Duodenal mucosa (tissue), 2 donors: ENCODE measurements around the gene LPCAT4.

ENCODE experiments used
- H3K27ac ChIP-seq: one replicate; pipeline ENCODE4 v1.7.0; 2013; ENCODE audit warnings: low read depth, low read length
- H3K27me3 ChIP-seq, 2 donors: one replicate each; pipeline ENCODE4 v1.7.0; 2013; ENCODE audit warnings: low read length in 2 of 2, control low read depth in 1 of 2; ENCODE audit not compliant: insufficient read depth in 2 of 2, control insufficient read depth in 1 of 2
- H3K36me3 ChIP-seq, 2 donors: one replicate each; pipeline ENCODE4 v1.7.0; 2013; ENCODE audit warnings: low read length in 2 of 2, control low read depth in 1 of 2; ENCODE audit not compliant: insufficient read depth in 2 of 2, control insufficient read depth in 1 of 2
- H3K4me1 ChIP-seq, 2 donors: one replicate each; pipeline ENCODE4 v1.7.0; 2013; ENCODE audit warnings: low read length in 2 of 2, control low read depth in 1 of 2; ENCODE audit not compliant: insufficient read depth in 2 of 2, control insufficient read depth in 1 of 2
- H3K4me3 ChIP-seq, 2 donors: one replicate each; pipeline ENCODE4 v1.7.0; 2013; ENCODE audit warnings: low read length in 2 of 2, low read depth in 1 of 2
- H3K9ac ChIP-seq, 2 donors: one replicate each; pipeline ENCODE4 v1.7.0; 2013; ENCODE audit warnings: low read length in 2 of 2, low read depth in 1 of 2
- H3K9me3 ChIP-seq, 2 donors: one replicate each; pipeline ENCODE4 v1.7.0; 2013; ENCODE audit warnings: low read length in 2 of 2, control low read depth in 1 of 2; ENCODE audit not compliant: control insufficient read depth in 1 of 2

Gene LPCAT4

DNA sequence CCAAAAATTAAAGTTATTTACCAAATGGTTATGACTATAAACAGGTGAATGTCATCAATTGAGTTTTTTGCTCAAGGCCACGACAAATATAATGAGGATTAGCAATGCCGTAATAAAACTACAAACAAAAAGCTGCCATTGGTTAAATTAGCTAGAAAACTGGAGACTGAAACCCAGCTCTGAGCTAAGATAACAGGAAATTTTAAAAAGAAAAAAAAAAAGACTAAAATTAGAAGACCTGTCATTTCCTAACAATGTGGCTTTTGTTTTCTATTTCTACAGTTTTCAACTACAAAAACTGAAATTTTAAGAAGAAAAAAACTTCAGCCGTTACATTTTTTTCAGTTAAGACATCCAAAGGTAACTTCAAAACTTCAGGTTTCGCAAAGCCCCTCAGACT lies 39.1 kb downstream of the LPCAT4 start:
- no peak overlapping the region for H3K9ac ChIP-seq
- no peaks in the 10 kb centered on the region for H3K36me3 ChIP-seq
- no peaks in the 10 kb centered on the region for H3K9me3 ChIP-seq
- H3K27me3 ChIP-seq = no peaks in the 10 kb centered on the region
- no peaks in the 10 kb centered on the region for H3K4me1 ChIP-seq
- H3K4me3 ChIP-seq = no peak overlapping the region
- H3K27ac ChIP-seq = peak overlapping the region; percentile 13

DNA sequence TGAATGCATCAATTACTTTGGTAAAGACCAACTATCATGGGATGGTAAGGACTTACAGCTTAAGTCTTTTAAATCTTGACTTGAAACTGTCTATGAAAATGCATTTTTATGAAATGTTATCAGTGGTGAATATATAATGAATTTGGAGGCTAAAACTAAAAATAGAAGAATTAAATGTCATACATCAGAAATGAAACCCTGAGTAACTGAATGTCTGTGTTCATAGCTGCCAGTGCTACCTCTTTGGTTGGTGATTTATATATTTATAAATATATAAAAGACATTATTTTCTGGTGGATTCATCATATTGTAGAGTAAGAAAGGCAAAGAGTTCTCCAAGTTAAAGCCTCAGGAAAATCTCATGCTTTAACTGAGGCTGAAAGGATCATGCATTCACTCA lies 41.6 kb downstream of the LPCAT4 start:
- Histone ChIP-seq H3K9ac (no peak overlapping the region), H3K9me3 (no peaks in the 10 kb centered on the region), H3K4me3 (no peak overlapping the region), H3K27ac (no peak overlapping the region), H3K27me3 (no peaks in the 10 kb centered on the region), H3K4me1 (no peaks in the 10 kb centered on the region), H3K36me3 (no peaks in the 10 kb centered on the region)

DNA sequence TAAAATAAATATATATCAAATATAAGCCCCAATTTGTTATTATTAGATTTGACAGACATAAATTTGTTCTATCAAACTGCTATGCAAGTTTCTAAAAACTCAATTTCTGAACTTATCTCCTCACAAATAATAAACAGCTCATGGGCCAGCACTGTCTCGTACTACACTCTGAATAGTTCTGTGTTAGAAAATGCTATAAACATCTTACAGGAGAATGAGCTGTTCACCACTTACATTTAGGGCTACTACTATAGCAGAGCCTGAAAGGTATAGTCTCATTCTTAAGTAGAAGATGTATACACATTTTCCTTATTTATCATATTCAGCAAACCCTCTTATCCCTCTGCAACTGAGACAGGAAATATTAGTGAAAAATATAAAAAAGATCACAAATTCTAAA lies 42.1 kb downstream of the LPCAT4 start:
- Histone ChIP-seq H3K9me3 (no peaks in the 10 kb centered on the region), H3K4me3 (no peak overlapping the region), H3K9ac (no peak overlapping the region), H3K27me3 (no peaks in the 10 kb centered on the region), H3K4me1 (no peaks in the 10 kb centered on the region), H3K36me3 (no peaks in the 10 kb centered on the region), H3K27ac (no peak overlapping the region)

DNA sequence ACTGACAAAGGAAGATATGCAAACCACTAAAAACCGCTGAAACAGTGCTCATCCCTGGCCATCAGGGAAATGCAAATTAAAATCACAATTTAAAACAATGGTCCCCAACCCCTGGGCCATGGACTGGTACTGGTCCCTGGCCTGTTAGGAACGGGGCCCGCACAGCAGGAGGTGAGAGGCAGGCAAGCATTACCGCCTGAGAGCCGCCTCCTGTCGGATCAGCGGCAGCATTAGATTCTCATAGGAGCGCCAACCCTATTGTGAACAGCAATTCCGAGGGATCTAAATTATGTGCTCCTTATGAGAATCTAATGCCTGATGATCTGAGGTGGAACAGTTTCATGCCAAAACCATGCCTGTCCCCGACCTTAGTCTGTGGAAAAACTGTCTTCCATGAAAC lies 43.8 kb downstream of the LPCAT4 start:
- no peaks in the 10 kb centered on the region for H3K27me3 ChIP-seq
- H3K9me3 ChIP-seq = no peaks in the 10 kb centered on the region
- H3K27ac ChIP-seq = no peak overlapping the region
- H3K36me3 ChIP-seq = no peaks in the 10 kb centered on the region
- H3K4me1 ChIP-seq = no peaks in the 10 kb centered on the region
- H3K4me3 ChIP-seq = no peak overlapping the region
- no peak overlapping the region for H3K9ac ChIP-seq

DNA sequence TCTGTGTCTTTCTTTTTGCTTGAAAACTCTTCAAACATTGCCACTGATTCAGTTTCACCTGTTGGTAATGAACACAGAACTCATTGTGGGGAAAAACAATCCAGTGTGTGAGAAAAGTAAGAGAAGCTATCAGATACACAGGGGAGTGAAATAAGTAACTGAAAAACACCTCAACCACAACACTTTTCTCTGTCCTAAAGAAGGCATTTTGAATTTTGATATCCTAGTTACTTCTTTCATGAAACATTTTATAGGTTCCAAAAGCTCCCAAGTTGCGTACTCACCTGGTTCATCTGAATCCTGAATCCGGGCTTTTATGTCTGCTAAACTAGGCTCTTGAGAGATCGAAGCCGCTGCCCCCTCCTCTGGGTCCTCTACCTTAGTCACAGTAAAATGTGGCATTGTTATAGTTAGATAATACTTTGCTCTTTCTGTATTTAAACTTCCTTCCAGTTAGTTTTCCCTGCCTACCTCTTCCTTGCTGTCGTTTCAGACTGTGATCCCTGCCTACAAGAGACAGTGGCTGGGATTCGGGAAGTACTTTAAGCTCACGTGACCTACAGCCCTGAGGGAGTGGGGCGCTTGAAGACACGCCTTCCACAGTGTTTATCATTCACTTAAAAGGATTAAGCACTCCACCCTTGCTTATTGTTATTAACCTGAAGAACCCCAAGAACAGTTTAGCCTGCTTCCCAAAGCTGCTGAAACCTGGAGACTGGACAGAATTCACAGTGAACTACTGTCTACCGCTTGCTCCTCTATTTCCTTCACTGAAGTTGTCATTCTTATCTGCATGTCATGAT lies 48.5 kb downstream of the LPCAT4 start:
- H3K9ac ChIP-seq = peak overlapping the region; percentile 59
- H3K27me3 ChIP-seq = no peaks in the 10 kb centered on the region
- no peaks in the 10 kb centered on the region for H3K36me3 ChIP-seq
- H3K4me3 ChIP-seq = peak overlapping the region; percentile 78 to 79
- peaks cover 5 to 7% of the 10 kb centered on the region in 2 donors for H3K4me1 ChIP-seq
- H3K27ac ChIP-seq = no peak overlapping the region
- no peaks in the 10 kb centered on the region for H3K9me3 ChIP-seq

GRCh38 chr15:34314491-34315490 lies 52.2 kb downstream of the LPCAT4 start:
- Histone ChIP-seq H3K4me1 (peaks cover 5 to 7% of the 10 kb centered on the region in 2 donors), H3K27me3 (no peaks in the 10 kb centered on the region), H3K27ac (no peak overlapping the region), H3K36me3 (no peaks in the 10 kb centered on the region), H3K9ac (no peak overlapping the region), H3K4me3 (no peak overlapping the region), H3K9me3 (no peaks in the 10 kb centered on the region)

DNA sequence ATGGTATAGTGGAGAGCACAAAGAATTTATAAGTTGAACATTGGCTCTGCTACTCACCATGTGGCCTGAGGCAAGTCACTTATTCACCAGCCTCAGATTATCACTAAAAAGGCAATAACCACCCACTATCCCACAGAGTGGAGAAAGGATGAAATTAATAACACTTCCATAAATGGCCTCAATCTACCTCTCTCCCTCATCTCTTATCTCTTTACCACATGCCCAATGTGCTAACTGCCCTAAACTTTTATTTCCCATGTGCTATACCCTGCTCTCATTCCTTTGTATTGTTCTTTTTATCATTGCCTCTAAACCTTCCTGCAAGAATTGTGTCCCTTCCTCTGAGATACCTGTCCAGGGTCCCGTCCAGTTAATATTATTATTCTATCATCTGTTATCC lies 55.4 kb downstream of the LPCAT4 start:
- Histone ChIP-seq H3K27ac (no peak overlapping the region), H3K9ac (no peak overlapping the region), H3K4me3 (no peak overlapping the region), H3K27me3 (no peaks in the 10 kb centered on the region), H3K4me1 (peaks cover under 1 to 4% of the 10 kb centered on the region in 2 donors), H3K36me3 (peaks cover 0 to 3% of the 10 kb centered on the region in 2 donors), H3K9me3 (no peaks in the 10 kb centered on the region)
